Caki2 (cell line): Measurements from ENCODE around the gene SPATA6. TPM values are rescaled to one million over a fixed set of nuclear protein-coding genes. Genes with fewer than 3 reads are reported as not detected.
"Not testable (repeated sequence)": the region's sequence is repeated elsewhere in the genome, so short reads cannot be mapped to it uniquely, and the experiment has no call there.

Source experiments
- DNase-seq: peaks from one replicate; pipeline ENCODE4 v3.0.0-alpha.2; 2015; ENCODE audit warnings: low read depth
- in situ Hi-C: cut with HindIII; loops from 2 replicates; pipeline ENCODE4 v1.10.0; 2016; ENCODE audit warnings: low sequenced_read_pairs, low pct_unique_long_range_greater_than_20kb, mixed read lengths
- total RNA-seq: library from RNA; depleted of rRNA; stranded (reverse); fragments of >200 nt; shearing (Covaris generic); gene quantifications from 2 replicates; pipeline ENCODE4 v1.2.3, GENCODE V29; 2014; ENCODE audit warnings: low replicate concordance

The SPATA6 gene
- total RNA-seq, 1 experiment from 2014 or later, result 2.9 TPM

DNA sequence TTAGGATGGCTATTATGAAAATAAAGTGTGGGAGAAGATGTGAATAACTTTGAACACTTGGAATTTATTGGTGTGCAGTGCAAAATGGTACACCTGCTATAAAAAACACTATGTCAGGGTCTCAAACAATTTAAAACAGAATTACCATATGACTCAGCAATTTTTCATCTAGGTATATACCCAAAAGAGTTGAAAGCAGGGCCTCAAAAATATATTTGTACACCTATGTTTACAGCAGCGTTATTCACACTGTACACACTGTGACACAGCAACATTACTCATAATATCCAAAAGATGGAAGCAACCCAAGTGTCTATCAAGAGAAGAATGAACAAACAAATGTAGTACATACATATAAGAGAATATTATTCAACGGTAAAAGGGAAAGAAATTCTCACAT, 75.8 kb downstream of the SPATA6 start:
- DNase-seq, result no peak
- in situ Hi-C loops, result no loop called here

- in situ Hi-C loops, result no loop called here
- DNase-seq, result no peak
Measured at GRCh38 chr1:48391926-48392325, 80.1 kb downstream of the SPATA6 start.

- in situ Hi-C loops, result no loop called here
- no peak for DNase-seq
Measured at GRCh38 chr1:48387409-48387808, 84.6 kb downstream of the SPATA6 start.

- DNase-seq, result no peak
- in situ Hi-C loops, result no loop called here
Measured at GRCh38 chr1:48374785-48375184, 97.2 kb downstream of the SPATA6 start.

- no peak for DNase-seq
- in situ Hi-C loops, result no loop called here
Measured at GRCh38 chr1:48371598-48371997, 100.4 kb downstream of the SPATA6 start.

DNA sequence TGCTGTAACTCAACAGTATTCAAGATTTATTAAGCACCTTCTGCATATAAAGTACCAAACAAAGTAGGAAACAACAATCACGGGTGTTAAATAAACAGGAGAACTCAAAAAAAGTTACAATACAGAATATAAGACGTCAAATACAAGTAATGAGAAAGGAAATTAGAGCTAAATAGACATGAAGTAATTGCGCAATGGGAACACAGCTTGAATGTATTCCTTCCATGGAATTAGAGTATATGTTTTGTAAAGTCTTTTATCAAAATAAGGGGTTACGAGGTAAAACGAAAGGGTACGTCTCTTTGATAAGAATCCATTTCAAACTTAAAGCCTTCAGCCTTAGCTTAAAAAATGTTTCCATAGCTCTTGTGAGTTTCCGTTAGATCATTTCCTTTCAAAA, 109.1 kb downstream of the SPATA6 start:
- no peak for DNase-seq
- in situ Hi-C loops, result no loop called here

DNA sequence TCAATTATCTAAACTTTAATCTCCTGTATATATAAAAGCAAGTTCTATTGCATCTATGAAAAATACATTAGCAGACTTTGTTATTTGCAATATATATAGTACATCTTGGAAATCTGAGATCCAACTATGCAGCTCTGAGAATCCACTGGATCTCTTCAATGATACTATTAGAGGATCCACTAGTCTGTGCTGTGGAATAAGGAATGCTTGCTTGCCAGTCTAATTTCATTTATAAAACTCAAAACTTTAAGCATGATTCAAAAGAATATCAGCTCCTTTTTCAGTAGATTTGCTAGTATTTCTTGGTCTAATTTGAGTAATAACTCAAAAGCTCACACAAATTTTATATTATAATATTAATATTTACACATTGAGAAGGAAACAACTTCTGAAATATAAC, 115.1 kb downstream of the SPATA6 start:
- in situ Hi-C loops, result no loop called here
- DNase-seq, result no peak

GRCh38 chr1:48344373-48344772, 127.6 kb downstream of the SPATA6 start:
- no peak for DNase-seq
- in situ Hi-C loops, result no loop called here

- DNase-seq, result no peak
- in situ Hi-C loops, result no loop called here
Measured at GRCh38 chr1:48341221-48341620, 130.8 kb downstream of the SPATA6 start.

DNA sequence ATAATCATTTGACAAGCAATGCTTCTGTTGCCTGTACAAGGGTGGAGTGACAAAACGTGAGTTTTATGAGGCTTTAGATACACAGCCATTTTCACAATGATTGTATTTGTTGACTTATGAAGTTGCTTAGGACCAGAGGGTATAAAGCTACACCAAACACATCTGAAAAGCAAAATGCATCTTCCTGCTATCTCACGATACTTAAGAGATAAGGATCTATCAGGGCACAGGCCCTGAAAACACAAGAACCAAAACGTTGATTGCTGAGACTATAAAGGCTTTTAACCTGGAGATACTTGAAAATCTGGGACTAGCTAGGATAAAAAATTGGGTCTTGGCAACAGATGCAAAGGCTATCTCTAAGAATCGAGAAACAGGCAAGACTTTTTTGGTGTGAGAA, 133.7 kb downstream of the SPATA6 start:
- in situ Hi-C loops, result no loop called here

DNA sequence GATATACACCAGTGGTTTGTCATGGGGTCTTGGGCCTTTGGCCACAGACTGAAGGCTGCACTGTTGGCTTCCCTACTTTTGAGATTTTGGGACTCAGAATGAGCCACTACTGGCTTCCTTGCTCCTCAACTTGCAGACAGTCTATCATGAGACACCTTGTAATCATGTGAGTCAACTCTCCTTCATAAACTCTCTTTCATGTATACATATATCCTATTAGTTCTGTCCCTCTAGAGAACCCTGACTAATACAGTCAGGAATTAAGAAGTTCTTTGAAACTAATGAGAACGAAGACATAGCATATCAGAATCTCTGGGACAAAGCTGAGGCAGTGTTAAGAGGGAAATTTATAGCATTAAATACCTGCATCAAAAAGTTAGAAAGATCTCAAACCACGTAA, 138.7 kb downstream of the SPATA6 start:
- no peak for DNase-seq
- in situ Hi-C loops, result no loop called here

More for the DNA sequence above, 133.7 kb downstream of the SPATA6 start:
- DNase-seq, result no peak

GRCh38 chr1:48332115-48332514, 139.9 kb downstream of the SPATA6 start:
- in situ Hi-C loops, result no loop called here
- no peak for DNase-seq

DNA sequence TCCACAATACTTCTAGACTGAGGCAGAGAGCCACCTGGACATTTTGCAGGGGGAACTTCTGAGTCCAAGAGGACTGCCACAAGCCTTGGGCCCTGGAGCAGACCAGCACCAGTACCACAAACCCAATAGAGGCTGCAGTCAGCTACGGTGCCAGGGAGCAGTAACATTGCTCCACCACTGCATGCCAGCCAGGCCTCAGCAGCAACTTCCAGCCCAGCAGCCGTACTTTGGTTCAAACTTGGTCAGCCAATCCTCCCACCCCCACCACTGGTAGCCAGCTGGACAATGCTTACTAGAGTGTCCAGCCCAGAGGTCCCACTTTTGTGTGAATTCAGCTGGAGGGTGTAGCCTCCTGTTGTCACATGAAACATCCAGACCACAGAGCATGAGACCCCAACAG, 142.1 kb downstream of the SPATA6 start:
- in situ Hi-C loops, result no loop called here
- no peak for DNase-seq

- in situ Hi-C loops, result no loop called here
- no peak for DNase-seq
Measured at GRCh38 chr1:48329486-48329885, 142.5 kb downstream of the SPATA6 start.

DNA sequence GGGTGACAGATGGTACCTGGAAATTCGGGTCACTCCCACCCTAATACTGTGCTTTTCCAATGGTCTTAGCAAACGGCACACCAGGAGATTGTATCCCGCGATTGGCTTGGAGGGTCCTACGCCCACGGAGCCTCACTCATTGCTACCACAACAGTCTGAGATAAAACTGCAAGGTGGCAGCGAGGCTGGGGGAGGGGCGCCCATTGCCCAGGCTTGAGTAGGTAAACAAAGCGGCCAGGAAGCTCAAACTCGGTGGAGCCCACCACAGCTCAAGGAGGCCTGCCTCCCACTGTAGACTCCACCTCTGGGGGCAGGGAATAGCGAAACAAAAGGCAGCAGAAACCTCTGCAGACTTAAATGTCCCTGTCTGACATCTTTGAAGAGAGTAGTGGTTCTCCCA, 160.2 kb downstream of the SPATA6 start:
- in situ Hi-C loops, DNase-seq: not testable (repeated sequence)

GRCh38 chr1:48309564-48310082, 162.4 kb downstream of the SPATA6 start:
- in situ Hi-C loops, result no loop called here
- DNase-seq, result no peak

- in situ Hi-C loops, result no loop called here
- no peak for DNase-seq
Measured at GRCh38 chr1:48302652-48303051, 169.4 kb downstream of the SPATA6 start.

DNA sequence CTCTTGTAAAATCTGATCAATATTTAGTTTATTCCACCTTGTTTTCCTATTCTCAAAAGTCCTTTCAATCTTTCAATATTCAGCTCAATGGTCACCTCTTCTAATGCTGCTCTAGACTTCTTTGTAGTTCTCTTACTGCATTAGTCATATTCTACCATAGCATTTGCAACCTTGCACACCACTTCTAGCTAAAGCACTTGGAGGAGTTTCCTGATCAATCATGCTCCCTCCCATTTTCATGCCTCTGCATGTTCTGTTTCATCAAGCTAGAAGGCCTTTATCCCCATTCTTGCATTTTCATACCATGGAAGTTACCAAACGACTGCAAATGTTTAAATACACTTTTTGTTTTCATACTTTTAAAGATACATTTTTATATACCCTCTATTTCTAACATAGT, 177.3 kb downstream of the SPATA6 start:
- in situ Hi-C loops, result no loop called here

DNA sequence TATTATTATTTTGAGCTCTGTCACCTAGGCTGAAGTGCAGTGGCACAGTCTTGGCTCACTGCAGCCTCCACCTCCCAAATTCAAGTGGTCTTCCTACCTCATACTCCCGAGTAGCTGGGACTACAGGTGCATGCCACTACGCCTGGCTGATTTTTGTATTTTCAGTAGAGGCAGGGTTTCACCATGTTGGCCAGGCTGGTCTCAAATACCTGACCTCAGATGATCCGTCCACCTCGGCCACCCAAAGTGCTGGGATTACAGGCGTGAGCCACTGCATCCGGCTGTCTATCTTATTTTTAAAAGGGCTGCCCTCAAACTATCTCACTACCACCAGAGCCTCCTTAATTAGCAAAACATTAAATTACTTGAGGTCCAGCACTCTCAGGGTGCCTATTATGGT, 177.9 kb downstream of the SPATA6 start:
- DNase-seq, in situ Hi-C loops: not testable (repeated sequence)

More for the DNA sequence above, 177.3 kb downstream of the SPATA6 start:
- no peak for DNase-seq

- in situ Hi-C loops, result no loop called here
- DNase-seq, result no peak
Measured at GRCh38 chr1:48292706-48293105, 179.3 kb downstream of the SPATA6 start.

GRCh38 chr1:48291421-48291820, 180.6 kb downstream of the SPATA6 start:
- in situ Hi-C loops, result no loop called here
- no peak for DNase-seq
